OCI-LY3 (cell line): ENCODE results near the gene BCL2L2.
A peak's percentile ranks its signal among the peaks of the same experiment; 100 is the strongest.

Experiments
- H2AFZ ChIP-seq: fragments of 200-600, 300-600 bp; shearing (Covaris generic); 2 replicates; pipeline ENCODE4 v1.6.0; 2014; ENCODE audit warnings: antibody characterized with exemption, low read depth, low read length
- H3K27ac ChIP-seq: fragments of 200-600, 300-600 bp; sonication (generic); 2 replicates; pipeline ENCODE4 v1.5.1; 2014; ENCODE audit warnings: mild to moderate bottlenecking, low read length, moderate library complexity, mixed read lengths
- H3K27me3 ChIP-seq: fragments of 200-600, 300-600 bp; sonication (generic); 2 replicates; pipeline ENCODE4 v1.6.1; 2014; ENCODE audit warnings: low read depth, low read length, mixed read lengths
- H3K36me3 ChIP-seq: fragments of 200-600, 300-600 bp; sonication (generic); replicated peaks from 2 replicates; pipeline ENCODE3; 2014; ENCODE audit warnings: low read depth, low read length, mixed read lengths
- H3K4me1 ChIP-seq: fragments of 300-600, 200-600 bp; sonication (generic); 2 replicates; pipeline ENCODE4 v1.6.1; 2014; ENCODE audit warnings: low read length, mixed read lengths
- H3K4me2 ChIP-seq: fragments of 200-600, 300-600 bp; sonication (generic); 2 replicates; pipeline ENCODE4 v1.6.1; 2014; ENCODE audit warnings: low read length, mixed read lengths
- H3K4me3 ChIP-seq: fragments of 300-600, 200-600 bp; sonication (generic); 2 replicates; pipeline ENCODE4 v1.5.1; 2014; ENCODE audit warnings: antibody characterized with exemption, mild to moderate bottlenecking, low read length, moderate library complexity
- H3K79me2 ChIP-seq: fragments of 300-600, 200-600 bp; shearing (Covaris generic); 2 replicates; pipeline ENCODE4 v1.6.1; 2014; ENCODE audit warnings: mild to moderate bottlenecking, low read length, mixed read lengths
- H3K9ac ChIP-seq: fragments of 300-600, 200-600 bp; shearing (Covaris generic); 2 replicates; pipeline ENCODE4 v1.6.0; 2014; ENCODE audit warnings: mild to moderate bottlenecking, low read length, moderate library complexity
- H3K9me3 ChIP-seq: fragments of 200-600, 300-600 bp; shearing (Covaris generic); 2 replicates; pipeline ENCODE4 v1.6.1; 2014; ENCODE audit warnings: low read length, mixed read lengths; ENCODE audit not compliant: insufficient read depth
- H4K20me1 ChIP-seq: fragments of 200-600, 300-600 bp; sonication (generic); 2 replicates; pipeline ENCODE4 v1.6.1; 2016; ENCODE audit warnings: low read length, mixed read lengths; ENCODE audit not compliant: insufficient read depth
- EZH2phosphoT487 ChIP-seq: fragments of 200-600 bp; shearing (Covaris generic); IDR thresholded peaks from 2 replicates; pipeline ENCODE4 v1.6.1; 2018; ENCODE audit warnings: antibody characterized with exemption, mixed run types, low read depth
- TF ChIP-seq, protein P1 (sequence below): fragments of 200-600, 300-600 bp; sonication (generic); IDR thresholded peaks from 2 replicates; pipeline ENCODE4 v1.5.1; 2014; ENCODE audit warnings: antibody characterized with exemption, low read length, low read depth

BCL2L2 gene

DNA sequence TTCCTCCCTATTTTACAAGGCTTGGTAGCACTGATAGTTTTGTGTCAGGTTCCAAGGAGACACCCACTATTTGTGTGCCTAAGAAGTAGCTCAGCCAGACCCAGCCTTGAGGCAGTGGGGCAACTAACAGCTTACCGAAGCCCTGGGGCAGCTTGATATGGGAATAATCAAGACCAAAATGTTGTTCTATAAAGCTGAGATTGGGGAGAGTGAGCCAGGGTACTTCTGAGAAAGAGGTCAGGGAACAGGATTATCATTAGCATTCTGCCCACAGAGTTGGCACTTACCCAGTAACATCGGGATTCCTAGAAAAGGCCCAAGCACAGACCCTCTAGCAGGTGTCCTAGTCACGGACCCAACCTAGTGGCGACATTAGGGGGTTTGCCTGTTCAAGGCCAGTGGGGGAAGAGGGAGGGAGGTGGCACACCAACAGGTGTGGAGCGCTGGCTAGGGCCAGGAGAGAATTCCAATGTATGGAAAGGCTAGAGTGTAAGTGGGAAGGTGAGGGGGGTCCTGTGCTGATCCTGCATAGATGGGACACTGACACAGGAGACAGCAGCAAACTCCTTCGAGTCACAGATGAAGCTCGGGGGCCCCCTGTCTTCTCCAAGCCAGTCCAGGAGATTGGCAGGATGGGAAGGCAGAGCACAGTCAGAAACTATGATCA, 8.9 kb upstream of the BCL2L2 start:
- H3K79me2 ChIP-seq = peaks cover 12% of the 10 kb centered on the region
- H4K20me1 ChIP-seq = no peaks in the 10 kb centered on the region
- H3K27me3 ChIP-seq = no peaks in the 10 kb centered on the region
- H2AFZ ChIP-seq = no peak overlapping the region
- no peaks in the 10 kb centered on the region for H3K9me3 ChIP-seq
- no peak overlapping the region for H3K27ac ChIP-seq
- H3K4me2 ChIP-seq = no peak overlapping the region
- H3K9ac ChIP-seq = no peak overlapping the region
- no peak overlapping the region for H3K4me3 ChIP-seq
- H3K4me1 ChIP-seq = peaks cover 33% of the 10 kb centered on the region
- H3K36me3 ChIP-seq = peaks cover 28% of the 10 kb centered on the region
- TF ChIP-seq EZH2phosphoT487 = no peak
- TF ChIP-seq, protein P1, sequence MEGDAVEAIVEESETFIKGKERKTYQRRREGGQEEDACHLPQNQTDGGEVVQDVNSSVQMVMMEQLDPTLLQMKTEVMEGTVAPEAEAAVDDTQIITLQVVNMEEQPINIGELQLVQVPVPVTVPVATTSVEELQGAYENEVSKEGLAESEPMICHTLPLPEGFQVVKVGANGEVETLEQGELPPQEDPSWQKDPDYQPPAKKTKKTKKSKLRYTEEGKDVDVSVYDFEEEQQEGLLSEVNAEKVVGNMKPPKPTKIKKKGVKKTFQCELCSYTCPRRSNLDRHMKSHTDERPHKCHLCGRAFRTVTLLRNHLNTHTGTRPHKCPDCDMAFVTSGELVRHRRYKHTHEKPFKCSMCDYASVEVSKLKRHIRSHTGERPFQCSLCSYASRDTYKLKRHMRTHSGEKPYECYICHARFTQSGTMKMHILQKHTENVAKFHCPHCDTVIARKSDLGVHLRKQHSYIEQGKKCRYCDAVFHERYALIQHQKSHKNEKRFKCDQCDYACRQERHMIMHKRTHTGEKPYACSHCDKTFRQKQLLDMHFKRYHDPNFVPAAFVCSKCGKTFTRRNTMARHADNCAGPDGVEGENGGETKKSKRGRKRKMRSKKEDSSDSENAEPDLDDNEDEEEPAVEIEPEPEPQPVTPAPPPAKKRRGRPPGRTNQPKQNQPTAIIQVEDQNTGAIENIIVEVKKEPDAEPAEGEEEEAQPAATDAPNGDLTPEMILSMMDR = no peak

DNA sequence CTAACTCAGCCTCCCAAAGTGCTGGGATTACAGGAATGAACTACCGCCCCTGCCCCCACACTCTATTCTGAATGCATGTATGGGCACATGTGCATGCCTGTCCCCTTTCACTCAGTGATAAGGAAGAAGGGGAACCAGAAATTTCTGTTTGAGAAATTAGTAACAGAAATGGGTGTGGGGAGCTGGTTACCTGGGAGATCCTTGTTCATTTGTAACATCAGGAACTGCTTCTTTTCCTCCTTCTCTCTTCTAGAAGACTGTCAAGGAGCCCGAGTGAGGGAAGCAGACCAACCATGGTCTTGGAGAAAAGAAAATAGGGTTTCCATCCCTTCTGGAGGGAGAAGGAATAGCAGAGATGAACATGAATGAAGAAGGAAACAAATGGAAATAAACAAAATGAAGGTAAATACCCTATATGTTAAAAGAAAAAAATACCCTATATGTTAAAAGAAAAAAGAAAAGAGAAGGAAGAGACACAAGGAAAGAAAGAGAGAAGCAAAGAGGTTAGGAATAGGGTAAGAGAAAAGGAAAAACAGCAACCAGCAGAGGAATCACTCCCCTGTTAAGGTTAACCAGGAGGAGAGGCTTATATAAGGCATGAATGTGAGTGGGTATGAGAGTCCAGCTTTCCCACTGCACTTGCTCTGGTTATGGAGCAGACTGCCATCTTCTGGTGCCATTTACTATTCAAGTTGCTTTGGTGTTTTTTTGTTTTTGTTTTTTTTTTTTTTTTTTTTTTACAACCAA, 7.2 kb upstream of the BCL2L2 start:
- H3K4me1 ChIP-seq = peaks cover 35% of the 10 kb centered on the region
- H3K79me2 ChIP-seq = peaks cover 12% of the 10 kb centered on the region
- H3K27ac ChIP-seq = peak overlapping the region; percentile 24
- no peak overlapping the region for H3K9ac ChIP-seq
- peak overlapping the region; percentile 51 for H3K4me3 ChIP-seq
- peaks cover 28% of the 10 kb centered on the region for H3K36me3 ChIP-seq
- TF ChIP-seq EZH2phosphoT487 = no peak
- TF ChIP-seq, protein P1 = peak; percentile 30
- no peak overlapping the region for H2AFZ ChIP-seq
- H4K20me1 ChIP-seq = no peaks in the 10 kb centered on the region
- no peaks in the 10 kb centered on the region for H3K9me3 ChIP-seq
- H3K4me2 ChIP-seq = peak overlapping the region; percentile 96
- no peaks in the 10 kb centered on the region for H3K27me3 ChIP-seq

DNA sequence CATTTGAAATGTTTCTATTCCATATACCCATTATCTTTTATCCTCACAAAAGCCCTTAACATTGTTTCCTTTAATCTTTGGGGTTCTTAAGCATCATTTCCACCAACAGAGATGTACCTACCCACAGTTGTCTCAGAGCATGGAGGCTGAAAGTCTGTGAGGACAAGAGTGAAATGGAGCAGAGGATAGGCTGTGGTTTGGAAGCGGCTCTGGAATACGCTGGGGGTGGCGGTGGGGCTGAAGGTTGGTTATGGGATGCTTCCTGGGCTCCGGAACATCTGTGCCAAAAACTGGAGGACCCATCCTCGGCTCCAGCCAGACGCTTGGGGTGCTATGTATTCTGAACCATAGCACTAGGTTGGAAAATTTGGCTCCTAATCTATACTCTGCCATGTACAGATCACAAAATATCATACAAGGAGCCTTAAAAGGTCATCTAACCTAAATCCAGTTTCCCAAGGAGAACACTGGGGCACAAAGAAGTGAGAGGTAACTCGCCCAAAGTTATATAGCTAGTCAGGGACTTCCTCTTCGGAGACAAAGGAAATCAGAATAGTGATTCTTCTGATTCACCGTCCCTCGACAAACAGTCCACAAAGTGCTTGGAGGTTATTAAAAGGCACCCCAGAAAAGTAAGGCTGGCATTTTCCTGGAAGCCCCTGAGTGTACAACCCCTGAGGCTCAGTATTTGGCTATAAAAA, 6.5 kb upstream of the BCL2L2 start:
- H4K20me1 ChIP-seq = no peaks in the 10 kb centered on the region
- peaks cover 28% of the 10 kb centered on the region for H3K36me3 ChIP-seq
- peaks cover 28% of the 10 kb centered on the region for H3K4me1 ChIP-seq
- peak overlapping the region; percentile 96 for H3K4me2 ChIP-seq
- peak overlapping the region; percentile 84 for H3K9ac ChIP-seq
- peak overlapping the region; percentile 94 for H3K4me3 ChIP-seq
- no peak for TF ChIP-seq EZH2phosphoT487
- TF ChIP-seq, protein P1 = no peak
- no peak overlapping the region for H3K27ac ChIP-seq
- H3K9me3 ChIP-seq = no peaks in the 10 kb centered on the region
- H2AFZ ChIP-seq = no peak overlapping the region
- H3K79me2 ChIP-seq = peaks cover 12% of the 10 kb centered on the region
- H3K27me3 ChIP-seq = no peaks in the 10 kb centered on the region

DNA sequence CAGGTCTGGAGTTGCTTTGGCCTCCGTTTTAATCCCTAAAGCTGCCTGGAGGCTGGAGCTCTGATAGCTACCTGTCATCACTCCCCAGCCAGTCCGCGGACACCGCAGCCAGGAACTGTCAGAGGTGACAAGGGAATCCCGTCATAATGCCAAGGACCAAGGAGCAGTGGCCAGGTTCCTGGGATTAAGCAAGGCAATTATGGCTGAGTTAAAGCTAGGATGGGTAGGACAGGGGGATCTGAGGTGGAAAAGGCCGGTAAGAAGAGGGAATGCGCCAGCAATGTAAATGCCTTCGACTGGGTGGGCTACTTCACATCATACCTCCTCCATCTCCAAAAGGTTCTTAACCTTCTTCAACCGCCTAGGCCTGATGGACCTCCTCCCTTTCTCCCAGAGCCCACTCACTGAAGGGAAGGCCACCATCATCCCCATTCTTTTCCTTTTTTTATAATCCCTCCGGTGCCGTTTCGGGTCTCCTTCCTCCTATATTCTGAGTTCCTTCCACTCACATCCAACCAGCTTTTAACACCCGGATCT, 5.9 kb upstream of the BCL2L2 start:
- Histone ChIP-seq H3K9ac (peak overlapping the region; percentile 84), H2AFZ (no peak overlapping the region), H3K4me3 (peak overlapping the region; percentile 94), H3K79me2 (peaks cover 12% of the 10 kb centered on the region), H3K27me3 (no peaks in the 10 kb centered on the region), H3K27ac (peak overlapping the region; percentile 37; the same call in 1 of the 2 replicates), H3K4me1 (peaks cover 29% of the 10 kb centered on the region), H4K20me1 (no peaks in the 10 kb centered on the region), H3K9me3 (no peaks in the 10 kb centered on the region), H3K4me2 (peak overlapping the region; percentile 96), H3K36me3 (peaks cover 28% of the 10 kb centered on the region)
- TF ChIP-seq, protein P1 = no peak
- no peak for TF ChIP-seq EZH2phosphoT487
